ENCODE measurements around the gene KIAA0586. TPM values are rescaled to one million over a fixed set of nuclear protein-coding genes. Genes with fewer than 3 reads are reported as not detected.
"Not testable (repeated sequence)": the region's sequence is repeated elsewhere in the genome, so short reads cannot be mapped to it uniquely, and the experiment has no call there.

KIAA0586 gene
- total RNA-seq, 1 experiment from 2014 or later: 42.3 TPM

- Histone ChIP-seq H3K4me2 (ENCODE audit: low read depth, low read length, poor library complexity, severe bottlenecking) (no peak overlapping the region), H3K9me2 (replicated peaks; ENCODE audit: insufficient read depth, low read length) (no peaks in the 10 kb centered on the region), H3K79me2 (ENCODE audit: low read length) (no peaks in the 10 kb centered on the region), H3K9ac (ENCODE audit: low read length) (no peak overlapping the region), H3K27me3 (ENCODE audit: low read length) (no peaks in the 10 kb centered on the region), H3K4me1 (ENCODE audit: low read length) (no peaks in the 10 kb centered on the region), H2AFZ (ENCODE audit: low read length) (no peak overlapping the region), H4K20me1 (ENCODE audit: insufficient read depth, low read depth, low read length) (no peaks in the 10 kb centered on the region; the same call in 1 of the 2 replicates), H3K4me3 (ENCODE audit: low read length) (no peak overlapping the region), H3K36me3 (ENCODE audit: insufficient read depth, low read length) (no peaks in the 10 kb centered on the region), H3K9me3 (ENCODE audit: low read length) (no peaks in the 10 kb centered on the region), H3K27ac (ENCODE audit: low read length) (no peak overlapping the region)
- no peak for DNase-seq
Observed at GRCh38 chr14:58571769-58572472, 144.4 kb downstream of the KIAA0586 start.

GRCh38 chr14:58572473-58572853 is 144.9 kb downstream of the KIAA0586 start:
- Histone ChIP-seq H3K9me2 (replicated peaks; ENCODE audit: insufficient read depth, low read length) (no peaks in the 10 kb centered on the region), H3K9ac (ENCODE audit: low read length) (no peak overlapping the region), H3K4me3 (ENCODE audit: low read length) (no peak overlapping the region), H3K27me3 (ENCODE audit: low read length) (no peaks in the 10 kb centered on the region), H3K27ac (ENCODE audit: low read length) (no peak overlapping the region), H3K36me3 (ENCODE audit: insufficient read depth, low read length) (no peaks in the 10 kb centered on the region), H3K79me2 (ENCODE audit: low read length) (no peaks in the 10 kb centered on the region), H3K9me3 (ENCODE audit: low read length) (no peaks in the 10 kb centered on the region), H4K20me1 (ENCODE audit: insufficient read depth, low read depth, low read length) (no peaks in the 10 kb centered on the region; the same call in 1 of the 2 replicates), H3K4me2 (ENCODE audit: low read depth, low read length, poor library complexity, severe bottlenecking) (no peak overlapping the region), H2AFZ (ENCODE audit: low read length) (no peak overlapping the region), H3K4me1 (ENCODE audit: low read length) (no peaks in the 10 kb centered on the region)
- no peak for DNase-seq

DNA sequence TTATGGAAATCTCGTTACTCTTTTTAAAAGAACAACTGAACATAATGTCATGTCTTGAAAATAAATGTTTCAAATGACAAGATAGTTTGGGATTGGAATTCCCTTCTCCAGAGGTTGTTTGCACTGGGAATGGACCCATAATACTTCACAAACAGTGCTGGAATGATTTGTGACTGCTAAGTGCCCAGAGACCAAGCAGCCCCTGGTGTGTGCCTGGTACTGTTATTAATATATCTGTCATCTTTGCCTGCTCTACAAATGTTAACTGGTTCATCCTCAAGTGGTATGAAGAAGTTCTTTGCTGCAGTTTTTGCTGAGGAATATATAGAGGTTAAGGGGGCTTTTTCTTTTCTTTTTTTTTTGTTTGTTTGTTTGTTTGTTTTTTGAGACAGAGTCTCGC is 145.3 kb downstream of the KIAA0586 start:
- no peaks in the 10 kb centered on the region for H3K9me3 ChIP-seq (ENCODE audit: low read length)
- H4K20me1 ChIP-seq (ENCODE audit: insufficient read depth, low read depth, low read length): no peaks in the 10 kb centered on the region; the same call in 1 of the 2 replicates
- no peak overlapping the region for H3K4me2 ChIP-seq (ENCODE audit: low read depth, low read length, poor library complexity, severe bottlenecking)
- H3K4me1 ChIP-seq (ENCODE audit: low read length): no peaks in the 10 kb centered on the region
- H2AFZ ChIP-seq (ENCODE audit: low read length): no peak overlapping the region
- no peak for DNase-seq
- H3K36me3 ChIP-seq (ENCODE audit: insufficient read depth, low read length): no peaks in the 10 kb centered on the region
- no peaks in the 10 kb centered on the region for H3K27me3 ChIP-seq (ENCODE audit: low read length)
- no peak overlapping the region for H3K27ac ChIP-seq (ENCODE audit: low read length)
- no peaks in the 10 kb centered on the region for H3K79me2 ChIP-seq (ENCODE audit: low read length)
- H3K9me2 ChIP-seq (replicated peaks; ENCODE audit: insufficient read depth, low read length): no peaks in the 10 kb centered on the region
- no peak overlapping the region for H3K9ac ChIP-seq (ENCODE audit: low read length)
- no peak overlapping the region for H3K4me3 ChIP-seq (ENCODE audit: low read length)

DNA sequence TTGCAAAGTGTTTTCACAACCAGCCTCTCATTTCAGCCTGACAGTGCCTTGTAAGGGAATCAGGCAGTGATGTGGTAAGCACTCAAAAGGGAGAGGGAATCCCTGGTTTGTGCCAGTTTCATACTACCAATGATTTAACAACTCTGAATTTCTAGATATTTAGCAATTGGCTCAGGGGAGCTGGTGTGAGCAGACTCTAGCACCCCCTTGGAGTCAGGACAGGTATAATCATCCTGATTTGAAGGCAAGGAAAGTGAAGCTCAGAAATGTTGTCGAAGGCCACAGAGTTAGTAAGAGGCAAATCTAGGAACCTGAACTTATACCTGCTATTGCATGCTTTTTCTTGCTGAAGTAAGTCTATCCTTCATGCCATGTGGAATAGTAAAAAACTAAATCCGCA is 147.1 kb downstream of the KIAA0586 start:
- Histone ChIP-seq H3K27ac (ENCODE audit: low read length) (no peak overlapping the region), H3K36me3 (ENCODE audit: insufficient read depth, low read length) (no peaks in the 10 kb centered on the region), H3K27me3 (ENCODE audit: low read length) (no peaks in the 10 kb centered on the region), H3K9ac (ENCODE audit: low read length) (no peak overlapping the region), H3K9me3 (ENCODE audit: low read length) (no peaks in the 10 kb centered on the region), H4K20me1 (ENCODE audit: insufficient read depth, low read depth, low read length) (no peaks in the 10 kb centered on the region; the same call in 1 of the 2 replicates), H3K4me3 (ENCODE audit: low read length) (no peak overlapping the region), H3K9me2 (replicated peaks; ENCODE audit: insufficient read depth, low read length) (no peaks in the 10 kb centered on the region), H2AFZ (ENCODE audit: low read length) (no peak overlapping the region), H3K79me2 (ENCODE audit: low read length) (no peaks in the 10 kb centered on the region), H3K4me1 (ENCODE audit: low read length) (no peaks in the 10 kb centered on the region), H3K4me2 (ENCODE audit: low read depth, low read length, poor library complexity, severe bottlenecking) (no peak overlapping the region)
- DNase-seq: peak; percentile 61

DNA sequence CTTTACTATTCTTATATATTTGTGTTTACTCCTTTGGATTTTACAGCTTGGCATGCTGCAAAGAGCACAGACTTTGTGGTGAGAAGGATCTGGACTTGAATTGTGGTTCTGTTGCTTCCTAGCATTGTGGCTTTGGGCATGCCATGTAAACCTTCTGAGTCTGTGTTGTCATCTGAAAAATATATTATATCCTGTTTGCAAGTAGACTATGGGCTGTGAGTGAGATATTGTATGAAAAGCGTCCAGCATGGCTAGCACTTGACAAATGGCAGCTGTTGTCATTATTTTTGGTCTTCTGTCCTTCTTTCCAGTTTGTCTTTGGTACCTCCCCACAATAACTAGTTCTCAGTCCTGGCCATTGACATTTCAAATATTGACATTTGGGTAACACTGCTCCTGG is 148.4 kb downstream of the KIAA0586 start:
- Histone ChIP-seq H3K9me2 (replicated peaks; ENCODE audit: insufficient read depth, low read length) (no peaks in the 10 kb centered on the region), H4K20me1 (ENCODE audit: insufficient read depth, low read depth, low read length) (no peaks in the 10 kb centered on the region; the same call in 1 of the 2 replicates), H3K79me2 (ENCODE audit: low read length) (no peaks in the 10 kb centered on the region), H3K27me3 (ENCODE audit: low read length) (no peaks in the 10 kb centered on the region), H3K4me3 (ENCODE audit: low read length) (no peak overlapping the region), H3K4me1 (ENCODE audit: low read length) (no peaks in the 10 kb centered on the region), H2AFZ (ENCODE audit: low read length) (no peak overlapping the region), H3K36me3 (ENCODE audit: insufficient read depth, low read length) (no peaks in the 10 kb centered on the region), H3K9me3 (ENCODE audit: low read length) (no peaks in the 10 kb centered on the region), H3K4me2 (ENCODE audit: low read depth, low read length, poor library complexity, severe bottlenecking) (no peak overlapping the region), H3K27ac (ENCODE audit: low read length) (no peak overlapping the region), H3K9ac (ENCODE audit: low read length) (no peak overlapping the region)
- no peak for DNase-seq

- not testable (repeated sequence) for H2AFZ ChIP-seq (ENCODE audit: low read length); H4K20me1 ChIP-seq (ENCODE audit: insufficient read depth, low read depth, low read length); H3K27me3 ChIP-seq (ENCODE audit: low read length); H3K9me3 ChIP-seq (ENCODE audit: low read length); H3K9ac ChIP-seq (ENCODE audit: low read length); H3K4me1 ChIP-seq (ENCODE audit: low read length); H3K9me2 ChIP-seq (replicated peaks; ENCODE audit: insufficient read depth, low read length); DNase-seq; H3K27ac ChIP-seq (ENCODE audit: low read length); H3K36me3 ChIP-seq (ENCODE audit: insufficient read depth, low read length); H3K79me2 ChIP-seq (ENCODE audit: low read length); H3K4me2 ChIP-seq (ENCODE audit: low read depth, low read length, poor library complexity, severe bottlenecking); H3K4me3 ChIP-seq (ENCODE audit: low read length)
Observed at GRCh38 chr14:58580035-58580434, 152.5 kb downstream of the KIAA0586 start.

GRCh38 chr14:58581389-58581788 is 153.9 kb downstream of the KIAA0586 start:
- not testable (repeated sequence) for H3K79me2 ChIP-seq (ENCODE audit: low read length); H3K4me2 ChIP-seq (ENCODE audit: low read depth, low read length, poor library complexity, severe bottlenecking); H3K9me2 ChIP-seq (replicated peaks; ENCODE audit: insufficient read depth, low read length); H3K4me3 ChIP-seq (ENCODE audit: low read length); H3K9ac ChIP-seq (ENCODE audit: low read length); H3K4me1 ChIP-seq (ENCODE audit: low read length); H4K20me1 ChIP-seq (ENCODE audit: insufficient read depth, low read depth, low read length); H3K9me3 ChIP-seq (ENCODE audit: low read length); H3K27ac ChIP-seq (ENCODE audit: low read length); DNase-seq; H3K27me3 ChIP-seq (ENCODE audit: low read length); H3K36me3 ChIP-seq (ENCODE audit: insufficient read depth, low read length); H2AFZ ChIP-seq (ENCODE audit: low read length)

- no peak overlapping the region for H3K4me2 ChIP-seq (ENCODE audit: low read depth, low read length, poor library complexity, severe bottlenecking)
- no peak overlapping the region for H3K9ac ChIP-seq (ENCODE audit: low read length)
- no peak overlapping the region for H3K27ac ChIP-seq (ENCODE audit: low read length)
- H3K27me3 ChIP-seq (ENCODE audit: low read length): 0 out of 2 replicates have a peak, but pooled peaks cover 2% of the 10 kb centered on the region
- H4K20me1 ChIP-seq (ENCODE audit: insufficient read depth, low read depth, low read length): no peaks in the 10 kb centered on the region
- H3K9me3 ChIP-seq (ENCODE audit: low read length): no peaks in the 10 kb centered on the region
- no peaks in the 10 kb centered on the region for H3K79me2 ChIP-seq (ENCODE audit: low read length)
- H2AFZ ChIP-seq (ENCODE audit: low read length): no peak overlapping the region
- no peaks in the 10 kb centered on the region for H3K9me2 ChIP-seq (replicated peaks; ENCODE audit: insufficient read depth, low read length)
- no peaks in the 10 kb centered on the region for H3K36me3 ChIP-seq (ENCODE audit: insufficient read depth, low read length)
- no peaks in the 10 kb centered on the region for H3K4me1 ChIP-seq (ENCODE audit: low read length)
- DNase-seq: no peak
- no peak overlapping the region for H3K4me3 ChIP-seq (ENCODE audit: low read length)
Observed at GRCh38 chr14:58584383-58584782, 156.9 kb downstream of the KIAA0586 start.
